ENCODE results near the gene INHA. TPM values are rescaled to one million over a fixed set of nuclear protein-coding genes. Genes with fewer than 3 reads are reported as not detected.

Gene INHA
- total and polyA plus RNA-seq, 4 donors: 0.03 to 0.15 (median 0.11) TPM

GRCh38 chr2:219526320-219527075 is 45.6 kb upstream of the INHA start:
- Histone ChIP-seq H3K27ac (ENCODE audit: low read depth in 1 of 2, low read length in 2 of 2) (no peak overlapping the region), H3K27me3 (ENCODE audit: control insufficient read depth in 4 of 4, insufficient read depth in 4 of 4, low read length in 3 of 4) (peaks cover 0 to 14% (median 11%) of the 10 kb centered on the region in 4 donors), H3K4me3 (ENCODE audit: low read depth in 1 of 3, low read length in 3 of 3) (no peak overlapping the region), H3K4me1 (ENCODE audit: control insufficient read depth in 4 of 4, insufficient read depth in 4 of 4, low read length in 3 of 4) (no peaks in the 10 kb centered on the region), H3K9ac (ENCODE audit: low read depth in 1 of 2, low read length in 2 of 2) (no peak overlapping the region), H3K36me3 (ENCODE audit: control insufficient read depth in 4 of 4, insufficient read depth in 3 of 4, low read depth in 1 of 4, low read length in 3 of 4) (no peaks in the 10 kb centered on the region), H3K9me3 (ENCODE audit: control insufficient read depth in 4 of 4, low read length in 3 of 4) (no peaks in the 10 kb centered on the region)
- WGBS: 36% methylated on average over 11 of the region's 11 CpGs
- TF ChIP-seq YY1 (IDR thresholded peaks at IDR 0.05) (no peak), RXRA (IDR thresholded peaks at IDR 0.05) (no peak), ATF3 (IDR thresholded peaks at IDR 0.05) (no peak), FOXA1 (IDR thresholded peaks at IDR 0.05) (no peak), REST (IDR thresholded peaks at IDR 0.05) (no peak)
- DNase-seq (ENCODE audit: low spot score): no peak

DNA sequence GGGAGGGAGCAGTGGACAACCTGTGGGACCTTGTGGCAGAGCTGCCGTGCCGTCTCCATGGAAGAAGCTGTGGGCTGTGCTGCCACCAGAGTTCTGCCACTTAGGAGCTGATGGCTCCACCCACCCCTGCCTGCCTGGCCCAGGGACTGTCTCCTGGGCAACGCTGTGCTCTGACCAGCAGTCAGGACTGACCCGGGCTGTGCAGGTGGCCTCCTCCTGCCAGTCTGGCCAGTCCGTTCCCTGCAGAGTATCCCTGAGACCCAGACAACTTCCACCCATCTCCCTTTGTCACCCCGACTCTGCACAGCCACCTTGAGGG is 45.1 kb upstream of the INHA start:
- H3K27ac ChIP-seq (ENCODE audit: low read depth in 1 of 2, low read length in 2 of 2): no peak overlapping the region
- no peaks in the 10 kb centered on the region for H3K4me1 ChIP-seq (ENCODE audit: control insufficient read depth in 4 of 4, insufficient read depth in 4 of 4, low read length in 3 of 4)
- DNase-seq (ENCODE audit: low spot score): no peak
- TF ChIP-seq REST (IDR thresholded peaks at IDR 0.05) (no peak), FOXA2 (IDR thresholded peaks at IDR 0.05) (no peak), SP1 (IDR thresholded peaks at IDR 0.05) (no peak)
- H3K36me3 ChIP-seq (ENCODE audit: control insufficient read depth in 4 of 4, insufficient read depth in 3 of 4, low read depth in 1 of 4, low read length in 3 of 4): no peaks in the 10 kb centered on the region
- H3K27me3 ChIP-seq (ENCODE audit: control insufficient read depth in 4 of 4, insufficient read depth in 4 of 4, low read length in 3 of 4): peaks cover 0 to 14% (median 9%) of the 10 kb centered on the region in 4 donors
- 34% methylated on average over 6 of the region's 6 CpGs for WGBS
- H3K4me3 ChIP-seq (ENCODE audit: low read depth in 1 of 3, low read length in 3 of 3): no peak overlapping the region
- no peak overlapping the region for H3K9ac ChIP-seq (ENCODE audit: low read depth in 1 of 2, low read length in 2 of 2)
- no peaks in the 10 kb centered on the region for H3K9me3 ChIP-seq (ENCODE audit: control insufficient read depth in 4 of 4, low read length in 3 of 4)

GRCh38 chr2:219527472-219527871 is 44.6 kb upstream of the INHA start:
- WGBS: 51% methylated on average over 5 of the region's 5 CpGs
- no peak overlapping the region for H3K9ac ChIP-seq (ENCODE audit: low read depth in 1 of 2, low read length in 2 of 2)
- H3K9me3 ChIP-seq (ENCODE audit: control insufficient read depth in 4 of 4, low read length in 3 of 4): no peaks in the 10 kb centered on the region
- no peak overlapping the region for H3K4me3 ChIP-seq (ENCODE audit: low read depth in 1 of 3, low read length in 3 of 3)
- no peak overlapping the region for H3K27ac ChIP-seq (ENCODE audit: low read depth in 1 of 2, low read length in 2 of 2)
- H3K4me1 ChIP-seq (ENCODE audit: control insufficient read depth in 4 of 4, insufficient read depth in 4 of 4, low read length in 3 of 4): no peaks in the 10 kb centered on the region
- peaks cover 0 to 14% (median 9%) of the 10 kb centered on the region in 4 donors for H3K27me3 ChIP-seq (ENCODE audit: control insufficient read depth in 4 of 4, insufficient read depth in 4 of 4, low read length in 3 of 4)
- DNase-seq (ENCODE audit: low spot score): no peak
- TF ChIP-seq YY1 (IDR thresholded peaks at IDR 0.05) (no peak), ATF3 (IDR thresholded peaks at IDR 0.05) (no peak), MAX (IDR thresholded peaks at IDR 0.05) (no peak)
- no peaks in the 10 kb centered on the region for H3K36me3 ChIP-seq (ENCODE audit: control insufficient read depth in 4 of 4, insufficient read depth in 3 of 4, low read depth in 1 of 4, low read length in 3 of 4)
